DMS114 treated with DMSO at 0.1 percent for 48 hours (cell line): ENCODE data around the gene NBPF3.
"Not testable (repeated sequence)": the region's sequence is repeated elsewhere in the genome, so short reads cannot be mapped to it uniquely, and the experiment has no call there.

ENCODE experiments used
- DNase-seq: peaks from one replicate; lab custom pipeline; 2025; ENCODE audit not compliant: unreplicated experiment; lab: John Stamatoyannopoulos, UW

Gene NBPF3

GRCh38 chr1:21438646-21439312 is 1.2 kb upstream of the NBPF3 start:
- DNase-seq = not testable (repeated sequence)

GRCh38 chr1:21439345-21439720 is 604 bp upstream of the NBPF3 start:
- no peak for DNase-seq

GRCh38 chr1:21440630-21441125 is 741 bp downstream of the NBPF3 start:
- peak; percentile 5 for DNase-seq

GRCh38 chr1:21446647-21447046 is 6.7 kb downstream of the NBPF3 start:
- DNase-seq = not testable (repeated sequence)

GRCh38 chr1:21447311-21447710 is 7.4 kb downstream of the NBPF3 start:
- no peak for DNase-seq

- DNase-seq = no peak
These were observed 10.0 kb downstream of the NBPF3 start for GRCh38 chr1:21449906-21450305.

GRCh38 chr1:21451212-21451611 is 11.3 kb downstream of the NBPF3 start:
- no peak for DNase-seq

- DNase-seq = no peak
These were observed 12.1 kb downstream of the NBPF3 start for GRCh38 chr1:21451981-21452411.

- not testable (repeated sequence) for DNase-seq
These were observed 14.2 kb downstream of the NBPF3 start for GRCh38 chr1:21453964-21454614.

- DNase-seq = not testable (repeated sequence)
These were observed 15.0 kb downstream of the NBPF3 start for GRCh38 chr1:21454904-21455303.

- no peak for DNase-seq
These were observed 17.7 kb downstream of the NBPF3 start for GRCh38 chr1:21457654-21458053.

GRCh38 chr1:21465127-21465526 is 25.2 kb downstream of the NBPF3 start:
- DNase-seq = not testable (repeated sequence)

- not testable (repeated sequence) for DNase-seq
These were observed 28.0 kb downstream of the NBPF3 start for GRCh38 chr1:21467946-21468345.

GRCh38 chr1:21468599-21468998 is 28.7 kb downstream of the NBPF3 start:
- DNase-seq = no peak

GRCh38 chr1:21469581-21469980 is 29.6 kb downstream of the NBPF3 start:
- no peak for DNase-seq

GRCh38 chr1:21472861-21473260 is 32.9 kb downstream of the NBPF3 start:
- DNase-seq = no peak

GRCh38 chr1:21478356-21478755 is 38.4 kb downstream of the NBPF3 start:
- no peak for DNase-seq

- DNase-seq = not testable (repeated sequence)
These were observed 43.9 kb downstream of the NBPF3 start for GRCh38 chr1:21483881-21484280.

- no peak for DNase-seq
These were observed 49.2 kb downstream of the NBPF3 start for GRCh38 chr1:21489146-21489545.

GRCh38 chr1:21490774-21491487 is 51.0 kb downstream of the NBPF3 start:
- no peak for DNase-seq

GRCh38 chr1:21491488-21492355 is 51.8 kb downstream of the NBPF3 start:
- no peak for DNase-seq
